GM19025 (cell line): Measurements from ENCODE around the gene CCDC124.
"Not testable (repeated sequence)": the region's sequence is repeated elsewhere in the genome, so short reads cannot be mapped to it uniquely, and the experiment has no call there.

Experiments
- ATAC-seq: cut with Tn5 transposase; IDR thresholded peaks from one replicate; pipeline ENCODE4 v1.9.1; 2021; ENCODE audit warnings: mild to moderate bottlenecking, low read depth, moderate library complexity; ENCODE audit not compliant: unreplicated experiment

CCDC124 gene

DNA sequence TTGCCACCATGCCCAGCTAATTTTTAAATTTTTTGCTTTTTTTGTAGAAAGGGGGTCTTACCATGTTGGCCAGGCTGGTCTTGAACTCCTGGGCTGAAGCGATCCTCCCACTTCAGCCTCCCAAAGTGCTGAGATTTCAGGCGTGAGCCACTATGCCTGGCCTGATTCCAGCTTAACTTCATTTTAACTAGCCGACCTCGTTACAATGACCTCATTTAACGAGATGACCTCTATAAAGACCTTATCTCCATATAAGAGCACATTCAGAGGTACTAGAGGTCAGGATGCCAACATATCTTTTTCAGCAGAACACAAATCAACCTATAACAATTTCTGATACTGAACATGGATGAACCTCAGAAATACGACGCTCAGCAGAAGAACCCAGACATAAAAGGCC, 44.7 kb downstream of the CCDC124 start:
- ATAC-seq = no peak

DNA sequence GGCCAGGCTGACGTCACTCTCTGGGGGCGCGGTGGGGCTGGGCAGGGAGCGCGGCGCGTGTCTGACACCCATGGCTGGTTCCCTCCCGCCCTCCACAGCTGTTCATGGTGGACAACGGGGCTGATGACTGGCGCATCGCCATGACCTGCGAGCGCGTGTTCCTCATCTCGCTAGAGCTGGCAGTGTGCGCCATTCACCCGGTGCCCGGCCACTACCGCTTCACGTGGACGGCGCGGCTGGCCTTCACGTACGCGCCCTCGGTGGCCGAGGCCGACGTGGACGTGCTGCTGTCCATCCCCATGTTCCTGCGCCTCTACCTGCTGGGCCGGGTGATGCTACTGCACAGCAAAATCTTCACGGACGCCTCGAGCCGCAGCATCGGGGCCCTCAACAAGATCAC, 48.8 kb downstream of the CCDC124 start:
- ATAC-seq = no peak

- ATAC-seq = no peak
These were observed 49.6 kb downstream of the CCDC124 start for GRCh38 chr19:17982430-17982829.

DNA sequence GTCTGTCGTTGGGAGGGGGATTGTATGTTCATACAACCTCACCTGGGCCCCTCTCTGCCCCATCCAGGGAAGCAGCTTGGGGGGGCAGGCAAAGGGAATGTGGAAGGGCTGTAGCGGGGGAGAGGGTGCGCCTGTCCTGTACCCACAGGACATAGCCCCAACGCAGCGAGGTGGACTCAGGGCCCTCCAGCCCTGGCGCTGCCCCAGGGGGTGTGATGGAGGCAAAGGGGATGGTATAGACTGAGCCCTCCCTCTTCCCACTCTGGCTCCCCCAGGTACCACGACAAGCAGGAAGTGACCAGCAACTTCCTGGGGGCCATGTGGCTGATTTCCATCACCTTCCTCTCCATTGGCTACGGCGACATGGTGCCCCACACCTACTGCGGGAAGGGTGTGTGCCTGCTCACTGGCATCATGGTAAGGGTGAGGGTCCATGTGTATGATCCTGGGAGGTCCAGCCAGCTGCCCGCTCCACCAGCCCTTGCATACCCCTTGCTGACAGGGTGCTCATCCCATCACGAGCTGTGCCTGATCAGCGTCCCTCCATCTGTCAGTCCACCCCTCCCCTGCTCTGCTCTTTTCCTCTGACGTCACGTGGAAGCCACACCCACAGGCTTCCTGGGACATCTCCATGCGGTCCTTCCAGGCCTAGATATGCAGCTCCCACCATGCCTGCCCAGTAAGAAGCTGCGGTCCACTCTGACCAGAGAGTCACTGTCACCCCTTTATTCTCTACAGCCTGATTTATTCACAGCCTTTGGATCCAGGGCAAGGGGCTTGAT, 52.4 kb downstream of the CCDC124 start:
- ATAC-seq = no peak

DNA sequence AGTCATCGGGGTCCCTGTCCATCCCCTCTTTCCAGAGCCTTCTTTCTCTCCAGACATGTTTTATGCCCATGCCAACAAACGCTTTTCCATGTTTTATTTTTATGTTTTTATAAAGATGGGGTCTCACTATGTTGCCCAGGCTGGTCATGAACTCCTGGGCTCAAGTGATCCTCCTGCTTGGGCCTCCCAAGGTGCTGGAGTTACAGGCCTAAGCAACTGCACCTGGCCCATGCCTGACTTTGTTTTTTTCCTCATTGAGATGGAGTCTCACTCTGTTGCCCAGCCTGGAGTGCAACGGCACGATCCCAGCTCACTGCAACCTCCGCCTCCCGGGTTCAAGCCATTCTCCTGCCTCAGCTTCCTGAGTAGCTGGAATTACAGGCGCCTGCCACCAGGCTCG, 53.8 kb downstream of the CCDC124 start:
- not testable (repeated sequence) for ATAC-seq

DNA sequence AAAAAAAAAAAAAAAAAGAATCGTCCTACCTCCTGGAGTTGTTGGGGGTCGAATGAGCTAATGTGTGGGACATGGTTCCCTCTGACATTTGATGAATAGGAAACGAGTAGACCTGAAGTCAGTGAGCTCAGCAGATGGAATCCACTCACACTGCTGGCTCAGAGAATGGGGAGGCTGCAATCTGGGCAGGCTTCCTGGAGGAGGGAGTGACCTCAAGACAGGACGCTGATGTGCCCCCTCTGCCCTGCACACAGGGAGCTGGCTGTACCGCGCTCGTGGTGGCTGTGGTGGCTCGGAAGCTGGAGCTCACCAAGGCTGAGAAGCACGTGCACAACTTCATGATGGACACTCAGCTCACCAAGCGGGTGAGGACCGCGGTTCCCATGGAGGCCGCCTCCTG, 55.3 kb downstream of the CCDC124 start:
- ATAC-seq = no peak

DNA sequence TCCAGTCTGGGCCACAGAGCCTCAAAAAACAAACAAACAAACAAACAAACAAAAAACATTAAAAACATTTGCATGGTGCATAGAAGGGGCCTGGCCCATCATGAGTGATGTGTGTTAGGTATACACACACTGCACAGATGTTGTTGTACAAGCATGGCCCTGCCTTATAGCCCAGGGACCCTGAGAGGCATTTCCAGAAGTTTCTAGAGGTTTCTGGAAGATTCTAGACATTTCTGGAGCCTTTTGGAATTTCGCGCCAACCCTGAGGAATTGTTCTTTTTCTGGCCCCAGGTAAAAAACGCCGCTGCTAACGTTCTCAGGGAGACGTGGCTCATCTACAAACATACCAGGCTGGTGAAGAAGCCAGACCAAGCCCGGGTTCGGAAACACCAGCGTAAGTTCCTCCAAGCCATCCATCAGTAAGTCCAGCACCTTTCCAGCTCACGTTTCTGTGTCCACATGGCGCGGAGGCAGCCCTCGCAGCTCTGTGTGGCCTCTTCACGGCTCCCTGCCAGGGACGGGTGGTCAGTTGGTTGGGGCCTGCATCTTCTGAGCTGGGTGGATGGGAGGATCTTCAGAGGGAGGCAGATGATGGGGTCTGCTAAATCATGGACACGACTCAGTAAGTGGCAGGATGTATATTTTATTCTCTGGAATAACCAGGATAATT, 56.7 kb downstream of the CCDC124 start:
- no peak for ATAC-seq

GRCh38 chr19:17993076-17993813, 60.4 kb downstream of the CCDC124 start:
- no peak for ATAC-seq
